Mesothelial cell of epicardium (in vitro differentiated cells): Measurements from ENCODE around the gene ABCA9. TPM values are rescaled to one million over a fixed set of nuclear protein-coding genes. Genes with fewer than 3 reads are reported as not detected.

Experiments used
- DNase-seq, 2 experiments: peaks; one replicate each; pipeline ENCODE4 v3.0.0; 2021; ENCODE audit warnings: low spot score in 2 of 2; ENCODE audit not compliant: unreplicated experiment in 2 of 2
- H3K27ac Mint-ChIP-seq: 2 replicates; pipeline ENCODE4 v1.8.0; 2021; ENCODE audit warnings: mixed read lengths
- H3K27me3 Mint-ChIP-seq: 2 replicates; pipeline ENCODE4 v1.8.0; 2021; ENCODE audit warnings: low read depth, mixed read lengths
- H3K36me3 Mint-ChIP-seq: 2 replicates; pipeline ENCODE4 v1.8.0; 2021; ENCODE audit warnings: mixed read lengths
- H3K4me1 Mint-ChIP-seq: 2 replicates; pipeline ENCODE4 v1.8.0; 2021; ENCODE audit warnings: mixed read lengths
- H3K4me3 Mint-ChIP-seq: 2 replicates; pipeline ENCODE4 v1.8.0; 2021; ENCODE audit warnings: mild to moderate bottlenecking, moderate library complexity, mixed read lengths
- H3K9me3 Mint-ChIP-seq: 2 replicates; pipeline ENCODE4 v1.8.0; 2021; ENCODE audit warnings: mixed read lengths
- total RNA-seq: library from RNA; stranded (reverse); gene quantifications from 3 replicates; pipeline ENCODE4 v1.2.1, GENCODE V29; 2021
- TF ChIP-seq, protein P1 (sequence below): fragments of 200-600 bp; sonication (generic); IDR thresholded peaks from one replicate; pipeline ENCODE4 v1.5.0; 2021; ENCODE audit warnings: antibody characterized with exemption; ENCODE audit not compliant: unreplicated experiment

The ABCA9 gene
- total RNA-seq, 1 donor from 2014 or later, result 1.5 TPM

DNA sequence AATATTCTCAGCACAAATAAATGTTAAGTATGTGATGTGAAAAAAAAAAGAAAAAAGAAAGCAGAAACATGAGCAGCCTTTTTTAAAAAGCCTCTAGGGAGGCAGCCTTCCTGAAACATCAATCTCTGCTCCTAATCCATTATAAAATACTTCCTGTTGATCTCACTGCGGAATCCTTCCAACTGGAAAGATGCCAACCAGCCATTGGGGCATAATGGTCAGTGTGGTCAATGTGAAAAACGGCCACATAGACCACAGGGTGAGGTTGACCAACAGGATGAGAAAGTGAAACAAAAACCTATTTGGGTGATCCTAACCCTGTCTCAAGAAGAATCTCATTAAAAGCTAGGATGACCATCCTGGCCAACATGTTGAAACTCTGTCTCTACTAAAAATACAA is 79.4 kb downstream of the ABCA9 start:
- Mint-ChIP-seq H3K27me3 (peaks cover 28% of the 10 kb centered on the region), H3K36me3 (no peaks in the 10 kb centered on the region), H3K27ac (no peak overlapping the region), H3K4me3 (no peak overlapping the region), H3K9me3 (peaks cover 4% of the 10 kb centered on the region), H3K4me1 (peaks cover 2% of the 10 kb centered on the region)
- DNase-seq, result no peak
- TF ChIP-seq, protein P1, sequence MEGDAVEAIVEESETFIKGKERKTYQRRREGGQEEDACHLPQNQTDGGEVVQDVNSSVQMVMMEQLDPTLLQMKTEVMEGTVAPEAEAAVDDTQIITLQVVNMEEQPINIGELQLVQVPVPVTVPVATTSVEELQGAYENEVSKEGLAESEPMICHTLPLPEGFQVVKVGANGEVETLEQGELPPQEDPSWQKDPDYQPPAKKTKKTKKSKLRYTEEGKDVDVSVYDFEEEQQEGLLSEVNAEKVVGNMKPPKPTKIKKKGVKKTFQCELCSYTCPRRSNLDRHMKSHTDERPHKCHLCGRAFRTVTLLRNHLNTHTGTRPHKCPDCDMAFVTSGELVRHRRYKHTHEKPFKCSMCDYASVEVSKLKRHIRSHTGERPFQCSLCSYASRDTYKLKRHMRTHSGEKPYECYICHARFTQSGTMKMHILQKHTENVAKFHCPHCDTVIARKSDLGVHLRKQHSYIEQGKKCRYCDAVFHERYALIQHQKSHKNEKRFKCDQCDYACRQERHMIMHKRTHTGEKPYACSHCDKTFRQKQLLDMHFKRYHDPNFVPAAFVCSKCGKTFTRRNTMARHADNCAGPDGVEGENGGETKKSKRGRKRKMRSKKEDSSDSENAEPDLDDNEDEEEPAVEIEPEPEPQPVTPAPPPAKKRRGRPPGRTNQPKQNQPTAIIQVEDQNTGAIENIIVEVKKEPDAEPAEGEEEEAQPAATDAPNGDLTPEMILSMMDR, result no peak

DNA sequence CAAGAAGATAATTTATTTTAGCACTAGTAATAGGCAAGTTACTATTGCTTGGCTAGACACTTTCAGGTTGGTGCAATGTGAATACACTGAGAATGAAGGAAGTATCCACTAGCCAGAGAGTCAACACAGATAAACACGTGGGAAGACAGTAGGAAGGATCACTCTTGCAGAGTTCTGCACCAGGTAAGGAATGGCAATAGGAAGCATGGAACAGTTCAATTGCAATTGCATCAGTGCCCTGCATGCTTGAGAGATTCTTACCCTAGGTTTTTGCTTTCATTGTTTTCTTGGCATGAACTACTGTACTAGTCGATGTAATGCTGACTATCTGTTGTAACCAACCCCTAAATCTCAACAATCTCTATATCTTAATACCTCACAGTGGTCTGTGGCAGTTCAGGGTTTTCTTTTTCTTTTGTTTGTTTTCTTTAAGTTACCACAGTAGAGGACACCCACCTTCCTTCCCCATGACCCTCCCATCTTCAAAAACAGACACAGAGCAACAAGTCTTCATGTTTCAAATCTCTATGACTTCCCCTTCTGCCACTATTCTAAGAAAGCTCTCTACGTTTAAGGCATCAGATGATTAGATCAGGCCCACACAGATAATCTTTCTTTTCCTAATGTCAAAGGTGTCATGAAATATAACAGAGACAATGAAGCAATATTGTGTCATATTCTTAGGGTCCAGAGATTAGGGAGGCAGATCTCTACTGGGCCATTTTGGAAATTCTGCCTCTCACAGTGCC is 87.5 kb downstream of the ABCA9 start:
- H3K9me3 Mint-ChIP-seq, result peaks cover 4% of the 10 kb centered on the region
- no peaks in the 10 kb centered on the region for H3K36me3 Mint-ChIP-seq
- no peak overlapping the region for H3K4me3 Mint-ChIP-seq
- H3K4me1 Mint-ChIP-seq, result no peaks in the 10 kb centered on the region
- TF ChIP-seq, protein P1, result no peak
- H3K27me3 Mint-ChIP-seq, result peaks cover 26% of the 10 kb centered on the region
- no peak for DNase-seq
- no peak overlapping the region for H3K27ac Mint-ChIP-seq

DNA sequence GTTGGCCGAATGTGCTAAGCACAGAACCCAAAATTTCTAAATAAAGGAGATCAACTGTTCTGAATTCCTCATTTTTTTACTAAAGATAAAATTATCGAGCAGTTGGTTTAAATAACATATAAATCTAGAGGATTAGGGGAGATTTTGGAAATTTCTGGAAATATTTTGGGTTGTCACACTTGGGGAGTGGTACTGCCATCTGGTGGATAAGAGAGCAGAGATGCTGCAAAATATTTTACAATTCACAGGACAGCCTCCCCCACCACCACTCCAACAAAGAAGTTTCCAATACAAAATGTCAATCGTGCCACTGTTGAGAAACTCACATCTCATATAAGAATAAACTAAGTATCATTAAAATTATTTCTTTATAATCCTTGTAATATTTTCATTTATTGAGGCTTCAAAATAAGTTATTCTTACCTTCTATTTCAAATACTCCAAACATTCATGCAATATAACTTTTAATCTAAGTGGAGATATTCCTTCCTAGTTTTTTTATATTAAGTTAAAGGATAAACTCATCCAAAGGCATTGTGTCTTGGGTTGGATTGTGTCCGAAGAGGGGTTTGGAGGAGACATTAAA is 88.5 kb downstream of the ABCA9 start:
- peaks cover 28% of the 10 kb centered on the region for H3K27me3 Mint-ChIP-seq
- no peaks in the 10 kb centered on the region for H3K36me3 Mint-ChIP-seq
- H3K4me3 Mint-ChIP-seq, result no peak overlapping the region
- no peak for DNase-seq
- no peak overlapping the region for H3K27ac Mint-ChIP-seq
- H3K9me3 Mint-ChIP-seq, result no peaks in the 10 kb centered on the region
- no peaks in the 10 kb centered on the region for H3K4me1 Mint-ChIP-seq
- TF ChIP-seq, protein P1, result peak; percentile 58

DNA sequence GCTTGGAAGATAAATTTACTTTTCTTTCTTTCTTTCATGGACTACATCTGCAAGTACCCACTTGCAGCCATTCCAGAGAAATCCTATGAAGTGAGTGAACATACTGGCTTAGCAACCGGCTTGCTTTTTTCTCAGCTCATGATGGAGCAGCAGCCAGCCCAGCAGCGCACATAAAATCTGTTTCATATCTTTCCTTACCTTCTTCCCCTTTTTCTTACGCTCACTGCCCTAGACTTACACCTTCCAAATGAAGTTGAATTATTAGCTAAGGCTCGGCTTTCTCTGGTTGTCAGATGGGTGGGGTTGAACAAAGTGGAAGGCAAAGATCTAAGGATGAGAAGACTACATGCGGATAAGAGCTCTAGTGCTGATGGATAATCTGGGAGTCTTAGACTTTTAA is 91.6 kb downstream of the ABCA9 start:
- Mint-ChIP-seq H3K27ac (no peak overlapping the region), H3K4me1 (no peaks in the 10 kb centered on the region), H3K27me3 (peaks cover 18% of the 10 kb centered on the region), H3K36me3 (no peaks in the 10 kb centered on the region), H3K9me3 (no peaks in the 10 kb centered on the region), H3K4me3 (no peak overlapping the region)
- TF ChIP-seq, protein P1, result no peak
- no peak for DNase-seq

DNA sequence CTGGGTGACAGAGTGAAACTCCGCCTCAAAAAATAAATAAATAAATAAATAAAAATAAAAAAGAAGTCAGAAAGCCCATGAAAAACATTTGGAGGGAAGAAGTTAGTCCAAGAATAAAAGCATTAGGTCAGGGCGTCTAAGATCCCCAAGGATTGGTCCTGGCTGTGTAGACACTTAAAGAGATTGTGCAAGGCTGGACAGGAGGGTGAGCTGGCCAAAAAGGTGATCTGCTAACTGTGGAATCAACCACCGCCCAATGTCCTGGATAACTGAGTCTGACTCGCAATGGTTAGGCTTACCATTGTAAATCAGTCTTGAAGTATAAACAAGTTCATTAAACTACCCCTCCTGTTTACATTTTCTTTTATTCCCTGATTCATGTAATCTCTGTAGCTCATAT is 96.8 kb downstream of the ABCA9 start:
- DNase-seq, result no peak
- H3K9me3 Mint-ChIP-seq, result peaks cover 4% of the 10 kb centered on the region
- H3K27me3 Mint-ChIP-seq, result peaks cover 12% of the 10 kb centered on the region
- H3K4me3 Mint-ChIP-seq, result no peak overlapping the region
- no peaks in the 10 kb centered on the region for H3K4me1 Mint-ChIP-seq
- TF ChIP-seq, protein P1, result no peak
- H3K36me3 Mint-ChIP-seq, result no peaks in the 10 kb centered on the region
- no peak overlapping the region for H3K27ac Mint-ChIP-seq
